ENCODE data around the gene ARSK. TPM values are rescaled to one million over a fixed set of nuclear protein-coding genes. Genes with fewer than 3 reads are reported as not detected.

The ARSK gene
- polyA plus RNA-seq, 3 donors from 2014 or later: 11.0 to 14.7 (median 11.8) TPM

- H3K9me3 Mint-ChIP-seq: peaks cover 0 to 1% (median 0%) of the 10 kb centered on the region in 6 donors
- H3K27ac Mint-ChIP-seq: no peak overlapping the region
- H3K36me3 Mint-ChIP-seq: peaks cover 5 to 26% (median 16%) of the 10 kb centered on the region in 3 donors
- H3K4me1 Mint-ChIP-seq: no peaks in the 10 kb centered on the region
- H3K4me3 Mint-ChIP-seq: no peak overlapping the region
- no peak for DNase-seq
- no peaks in the 10 kb centered on the region for H3K27me3 Mint-ChIP-seq (ENCODE audit: low read depth in 3 of 3)
These were observed 29.1 kb downstream of the ARSK start for GRCh38 chr5:95583992-95584391.

GRCh38 chr5:95590880-95591279 is 36.0 kb downstream of the ARSK start:
- Mint-ChIP-seq H3K4me1 (peaks cover 3 to 6% of the 10 kb centered on the region in 2 donors), H3K27ac (peak overlapping the region in 1 of 6 donors; percentile 20), H3K4me3 (no peak overlapping the region), H3K27me3 (ENCODE audit: low read depth in 3 of 3) (no peaks in the 10 kb centered on the region), H3K36me3 (peaks cover 3 to 11% (median 4%) of the 10 kb centered on the region in 3 donors), H3K9me3 (no peaks in the 10 kb centered on the region)
- DNase-seq: no peak

GRCh38 chr5:95591490-95591901 is 36.6 kb downstream of the ARSK start:
- DNase-seq: no peak
- no peak overlapping the region for H3K4me3 Mint-ChIP-seq
- no peaks in the 10 kb centered on the region for H3K27me3 Mint-ChIP-seq (ENCODE audit: low read depth in 3 of 3)
- no peaks in the 10 kb centered on the region for H3K9me3 Mint-ChIP-seq
- peaks cover 3 to 6% of the 10 kb centered on the region in 2 donors for H3K4me1 Mint-ChIP-seq
- peaks cover 3 to 13% (median 4%) of the 10 kb centered on the region in 3 donors for H3K36me3 Mint-ChIP-seq
- no peak overlapping the region for H3K27ac Mint-ChIP-seq

- Mint-ChIP-seq H3K9me3 (no peaks in the 10 kb centered on the region), H3K4me1 (peaks cover 3 to 6% of the 10 kb centered on the region in 2 donors), H3K27me3 (ENCODE audit: low read depth in 3 of 3) (no peaks in the 10 kb centered on the region), H3K27ac (no peak overlapping the region), H3K4me3 (no peak overlapping the region), H3K36me3 (peaks cover 3 to 13% (median 4%) of the 10 kb centered on the region in 3 donors)
- DNase-seq: no peak
These were observed 40.5 kb downstream of the ARSK start for GRCh38 chr5:95595289-95595931.

- no peak overlapping the region for H3K27ac Mint-ChIP-seq
- no peaks in the 10 kb centered on the region for H3K9me3 Mint-ChIP-seq
- H3K36me3 Mint-ChIP-seq: peaks cover 5 to 13% (median 8%) of the 10 kb centered on the region in 3 donors
- no peak overlapping the region for H3K4me3 Mint-ChIP-seq
- no peaks in the 10 kb centered on the region for H3K4me1 Mint-ChIP-seq
- no peaks in the 10 kb centered on the region for H3K27me3 Mint-ChIP-seq (ENCODE audit: low read depth in 3 of 3)
- no peak for DNase-seq
These were observed 44.4 kb downstream of the ARSK start for GRCh38 chr5:95599252-95599651.

- Mint-ChIP-seq H3K36me3 (peaks cover 8 to 16% (median 11%) of the 10 kb centered on the region in 3 donors), H3K27me3 (ENCODE audit: low read depth in 3 of 3) (no peaks in the 10 kb centered on the region), H3K9me3 (no peaks in the 10 kb centered on the region), H3K4me1 (no peaks in the 10 kb centered on the region), H3K27ac (no peak overlapping the region), H3K4me3 (no peak overlapping the region)
- no peak for DNase-seq
These were observed 45.7 kb downstream of the ARSK start for GRCh38 chr5:95600557-95600956.

- no peaks in the 10 kb centered on the region for H3K27me3 Mint-ChIP-seq (ENCODE audit: low read depth in 3 of 3)
- no peaks in the 10 kb centered on the region for H3K9me3 Mint-ChIP-seq
- H3K27ac Mint-ChIP-seq: no peak overlapping the region
- DNase-seq: no peak
- no peak overlapping the region for H3K4me3 Mint-ChIP-seq
- H3K4me1 Mint-ChIP-seq: no peaks in the 10 kb centered on the region
- H3K36me3 Mint-ChIP-seq: peaks cover 8 to 19% (median 10%) of the 10 kb centered on the region in 3 donors
These were observed 50.9 kb downstream of the ARSK start for GRCh38 chr5:95605786-95606185.

- no peaks in the 10 kb centered on the region for H3K27me3 Mint-ChIP-seq (ENCODE audit: low read depth in 3 of 3)
- peaks cover 4 to 15% (median 6%) of the 10 kb centered on the region in 3 donors for H3K36me3 Mint-ChIP-seq
- H3K4me3 Mint-ChIP-seq: no peak overlapping the region
- H3K4me1 Mint-ChIP-seq: no peaks in the 10 kb centered on the region
- no peak overlapping the region for H3K27ac Mint-ChIP-seq
- DNase-seq: no peak
- no peaks in the 10 kb centered on the region for H3K9me3 Mint-ChIP-seq
These were observed 51.5 kb downstream of the ARSK start for GRCh38 chr5:95606419-95606818.

GRCh38 chr5:95609711-95610110 is 54.8 kb downstream of the ARSK start:
- no peak overlapping the region for H3K4me3 Mint-ChIP-seq

GRCh38 chr5:95610546-95610945 is 55.6 kb downstream of the ARSK start:
- Mint-ChIP-seq H3K27me3 (ENCODE audit: low read depth in 3 of 3) (no peaks in the 10 kb centered on the region), H3K36me3 (peaks cover 7 to 22% (median 9%) of the 10 kb centered on the region in 3 donors), H3K4me3 (no peak overlapping the region), H3K4me1 (no peaks in the 10 kb centered on the region), H3K9me3 (peaks cover 0 to 7% (median 0%) of the 10 kb centered on the region in 6 donors), H3K27ac (no peak overlapping the region)
- no peak for DNase-seq

More at GRCh38 chr5:95609711-95610110, 54.8 kb downstream of the ARSK start:
- no peak for DNase-seq
- Mint-ChIP-seq H3K9me3 (peaks cover 0 to 7% (median 0%) of the 10 kb centered on the region in 6 donors), H3K27me3 (ENCODE audit: low read depth in 3 of 3) (no peaks in the 10 kb centered on the region), H3K4me1 (no peaks in the 10 kb centered on the region), H3K36me3 (peaks cover 7 to 25% (median 9%) of the 10 kb centered on the region in 3 donors), H3K27ac (no peak overlapping the region)

GRCh38 chr5:95611396-95611795 is 56.5 kb downstream of the ARSK start:
- Mint-ChIP-seq H3K27me3 (ENCODE audit: low read depth in 3 of 3) (no peaks in the 10 kb centered on the region), H3K4me3 (no peak overlapping the region), H3K9me3 (peaks cover 0 to 7% (median 0%) of the 10 kb centered on the region in 6 donors), H3K4me1 (no peaks in the 10 kb centered on the region), H3K36me3 (peaks cover 7 to 21% (median 9%) of the 10 kb centered on the region in 3 donors), H3K27ac (no peak overlapping the region)
- no peak for DNase-seq

GRCh38 chr5:95613514-95613913 is 58.6 kb downstream of the ARSK start:
- Mint-ChIP-seq H3K27ac (no peak overlapping the region), H3K36me3 (peaks cover 7 to 18% (median 9%) of the 10 kb centered on the region in 3 donors), H3K27me3 (ENCODE audit: low read depth in 3 of 3) (no peaks in the 10 kb centered on the region), H3K4me1 (peaks cover under 1 to 4% of the 10 kb centered on the region in 2 donors), H3K9me3 (peaks cover 0 to 7% (median 0%) of the 10 kb centered on the region in 6 donors), H3K4me3 (no peak overlapping the region)
- no peak for DNase-seq

- Mint-ChIP-seq H3K4me1 (peaks cover 13 to 20% of the 10 kb centered on the region in 2 donors), H3K4me3 (no peak overlapping the region), H3K9me3 (peaks cover 0 to 7% (median 0%) of the 10 kb centered on the region in 6 donors), H3K27me3 (ENCODE audit: low read depth in 3 of 3) (peaks cover 0 to 3% (median 0%) of the 10 kb centered on the region in 3 donors), H3K36me3 (peaks cover 7 to 14% (median 9%) of the 10 kb centered on the region in 3 donors), H3K27ac (no peak overlapping the region)
- no peak for DNase-seq
These were observed 60.2 kb downstream of the ARSK start for GRCh38 chr5:95615164-95615467.

GRCh38 chr5:95617057-95617456 is 62.2 kb downstream of the ARSK start:
- peaks cover 0 to 7% (median 0%) of the 10 kb centered on the region in 6 donors for H3K9me3 Mint-ChIP-seq
- H3K4me3 Mint-ChIP-seq: no peak overlapping the region
- peaks cover 7 to 14% (median 9%) of the 10 kb centered on the region in 3 donors for H3K36me3 Mint-ChIP-seq
- no peak for DNase-seq
- H3K27ac Mint-ChIP-seq: no peak overlapping the region
- peaks cover 21 to 27% of the 10 kb centered on the region in 2 donors for H3K4me1 Mint-ChIP-seq
- peaks cover 3 to 5% (median 4%) of the 10 kb centered on the region in 3 donors for H3K27me3 Mint-ChIP-seq (ENCODE audit: low read depth in 3 of 3)

GRCh38 chr5:95619096-95619495 is 64.2 kb downstream of the ARSK start:
- peak overlapping the region in 4 of 6 donors; percentile 10 to 70 (median 59) for H3K27ac Mint-ChIP-seq
- H3K4me1 Mint-ChIP-seq: peaks cover 28 to 34% of the 10 kb centered on the region in 2 donors

More at GRCh38 chr5:95619096-95619495, 64.2 kb downstream of the ARSK start:
- Mint-ChIP-seq H3K27me3 (ENCODE audit: low read depth in 3 of 3) (peaks cover 3 to 6% (median 5%) of the 10 kb centered on the region in 3 donors), H3K36me3 (peaks cover 0 to under 1% (median under 1%) of the 10 kb centered on the region in 3 donors), H3K9me3 (no peaks in the 10 kb centered on the region), H3K4me3 (peak overlapping the region; percentile 87 to 92 (median 89))
- DNase-seq: no peak
